GOT3 (cell line): ENCODE data around the gene EBP.

Source experiments
- DNase-seq: peaks from one replicate; lab custom pipeline; 2025; ENCODE audit warnings: mixed read lengths; lab: John Stamatoyannopoulos, UW

The EBP gene

DNA sequence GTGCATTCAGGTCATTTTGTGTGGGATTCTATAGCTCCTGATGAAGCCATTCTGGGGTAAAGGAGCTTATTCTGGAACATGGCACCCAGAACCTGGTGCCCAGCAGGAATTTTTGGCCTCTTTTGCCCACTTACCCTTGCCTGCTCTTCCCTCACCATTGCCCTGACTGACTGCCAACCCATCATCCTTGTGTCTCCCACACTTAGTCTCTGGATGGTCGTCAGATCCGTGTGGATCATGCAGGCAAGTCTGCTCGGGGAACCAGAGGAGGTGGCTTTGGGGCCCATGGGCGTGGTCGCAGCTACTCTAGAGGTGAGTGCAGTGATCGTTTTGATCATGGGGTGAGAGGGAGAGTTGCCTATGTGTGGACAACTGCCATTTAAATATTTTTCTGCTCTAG lies 54.5 kb downstream of the EBP start:
- no peak for DNase-seq
